HepG2 (cell line): ENCODE results near the gene TMEM107. TPM values are rescaled to one million over a fixed set of nuclear protein-coding genes. Genes with fewer than 3 reads are reported as not detected.

Source experiments
- ATAC-seq: fragments of 200-7000 bp; cut with Tn5 transposase; 3 replicates; pipeline ENCODE4 v1.9.1; 2020; ENCODE audit warnings: mild to moderate bottlenecking, moderate library complexity
- BruUV-seq: library from RNA; stranded (reverse); fragments of 400-500 nt; replicated peaks from 2 replicates; lab custom pipeline; 2021; lab: Mats Ljungman, UMichigan
- CTCF ChIA-PET: fragments of 300-600 bp; formaldehyde crosslinking; extraction: SDS; loops from one replicate; lab custom pipeline; 2021; ENCODE audit warnings: low total read pairs, inconsistent platforms, low intra/inter-chr PET ratio; lab: Yijun Ruan, JAX
- POLR2A ChIA-PET: fragments of 350-600 bp; sonication (Branson Sonifier 250); formaldehyde crosslinking; loops from one replicate; lab custom pipeline; 2020; ENCODE audit warnings: antibody characterized with exemption, inconsistent platforms; lab: Yijun Ruan, JAX
- DNase-seq: peaks from one replicate; pipeline ENCODE4 v3.0.0-alpha.2; 2015; ENCODE audit warnings: low spot score
- FAIRE-seq: peaks from 3 replicates; lab custom pipeline; 2011; peaks lifted over from hg19 to GRCh38; lab: Jason Lieb, UNC
- H2AFZ ChIP-seq: one replicate; pipeline ENCODE4 v1.6.1; 2011; ENCODE audit warnings: low read length, inconsistent platforms
- H3K27ac ChIP-seq: fragments of 300-600 bp; 3 replicates; pipeline ENCODE4 v1.8.0; 2011; ENCODE audit warnings: mixed run types, mild to moderate bottlenecking, mixed read lengths, low read length, inconsistent platforms; ENCODE audit not compliant: insufficient read depth; ENCODE audit errors: extremely low read length
- H3K27me3 ChIP-seq, 2 experiments: fragments of 200-600 bp in 1 of 2; 2 replicates in 1 of 2; 3 replicates in 1 of 2; pipeline versions ENCODE4 v1.6.0 to v1.8.0; 2011; ENCODE audit warnings: low read length in 2 of 2, mild to moderate bottlenecking in 2 of 2, moderate library complexity in 2 of 2, inconsistent platforms in 1 of 2; ENCODE audit not compliant: insufficient read depth in 2 of 2, control insufficient read depth in 1 of 2
- H3K36me3 ChIP-seq, 2 experiments: fragments of 200-600 bp in 1 of 2; replicated peaks in 1 of 2; 2 replicates in 1 of 2; 3 replicates in 1 of 2; pipeline versions ENCODE4 v1.5.1 to v1.8.0; 2011; ENCODE audit warnings: low read length in 2 of 2, inconsistent platforms in 1 of 2; ENCODE audit not compliant: insufficient read depth in 2 of 2, control insufficient read depth in 1 of 2
- H3K4me1 ChIP-seq: 2 replicates; pipeline ENCODE4 v1.5.1; 2012; ENCODE audit warnings: low read length, inconsistent platforms; ENCODE audit not compliant: insufficient read depth
- H3K4me2 ChIP-seq: 2 replicates; pipeline ENCODE4 v1.6.0; 2011; ENCODE audit warnings: low read depth, low read length, inconsistent platforms
- H3K4me3 ChIP-seq, 3 experiments: fragments of 200-600 bp in 1 of 3; sonication (generic), shearing (Covaris generic) in 1 of 3; replicated peaks in 1 of 3; 2 replicates each; pipeline ENCODE4 v1.5.1; 2011 to 2016; ENCODE audit warnings: low read length in 3 of 3, inconsistent platforms in 2 of 3, low read depth in 2 of 3, mild to moderate bottlenecking in 2 of 3, control low read depth in 1 of 3, mixed read lengths in 1 of 3; ENCODE audit not compliant: insufficient read depth in 1 of 3
- H3K79me2 ChIP-seq: one replicate; pipeline ENCODE4 v1.6.1; 2011; ENCODE audit warnings: low read length, inconsistent platforms; ENCODE audit not compliant: insufficient read depth
- H3K9ac ChIP-seq: 2 replicates; pipeline ENCODE4 v1.6.0; 2011; ENCODE audit warnings: mild to moderate bottlenecking, low read depth, low read length, inconsistent platforms; ENCODE audit not compliant: insufficient read depth
- H3K9me3 ChIP-seq: 2 replicates; pipeline ENCODE4 v1.5.1; 2012; ENCODE audit warnings: mild to moderate bottlenecking, low read length
- H4K20me1 ChIP-seq: 2 replicates; pipeline ENCODE4 v1.6.0; 2011; ENCODE audit warnings: inconsistent platforms, mild to moderate bottlenecking, low read length, moderate library complexity; ENCODE audit not compliant: insufficient read depth
- ATF1 ChIP-seq: IDR thresholded peaks from 2 replicates; pipeline ENCODE4 v1.6.1; 2016; ENCODE audit warnings: mild to moderate bottlenecking, control low read depth
- CSRNP1 ChIP-seq: sonication (generic); formaldehyde crosslinking; IDR thresholded peaks from 2 replicates; pipeline ENCODE4 v1.8.1; 2023; ENCODE audit warnings: mild to moderate bottlenecking, missing genetic modification reagents
- KAT2B ChIP-seq: fragments of 150-350 bp; IDR thresholded peaks from 2 replicates; pipeline ENCODE4 v1.6.1; 2014; ENCODE audit warnings: low read depth, low read length, borderline replicate concordance
- MAF1 ChIP-seq: sonication (generic); formaldehyde crosslinking; IDR thresholded peaks from 2 replicates; pipeline ENCODE4 v1.5.0; 2020; ENCODE audit warnings: missing genetic modification reagents, borderline replicate concordance
- MYC ChIP-seq: sonication (generic); formaldehyde crosslinking; IDR thresholded peaks from 2 replicates; pipeline ENCODE4 v1.9.0; 2021; ENCODE audit warnings: missing genetic modification reagents, borderline replicate concordance
- NONO ChIP-seq, 2 experiments: fragments of 450-650 bp in 1 of 2; sonication (generic) in 1 of 2; formaldehyde crosslinking in 1 of 2; IDR thresholded peaks in 1 of 2; conservative IDR thresholded peaks in 1 of 2; 2 replicates each; pipeline versions ENCODE4 v1.6.1 to v1.8.0; 2017 to 2022; ENCODE audit warnings: mild to moderate bottlenecking in 1 of 2, missing genetic modification reagents in 1 of 2, moderate library complexity in 1 of 2
- NPAS2 ChIP-seq: sonication (generic); formaldehyde crosslinking; IDR thresholded peaks from 2 replicates; pipeline ENCODE4 v1.8.0; 2022; ENCODE audit warnings: mild to moderate bottlenecking, missing genetic modification reagents, borderline replicate concordance
- YEATS4 ChIP-seq: sonication (generic); formaldehyde crosslinking; IDR thresholded peaks from 2 replicates; pipeline ENCODE4 v1.4.0; 2020; ENCODE audit warnings: missing genetic modification reagents, borderline replicate concordance
- ZNF101 ChIP-seq: sonication (generic); formaldehyde crosslinking; IDR thresholded peaks from 2 replicates; pipeline ENCODE4 v1.4.0; 2020; ENCODE audit warnings: mild to moderate bottlenecking, low read depth, missing genetic modification reagents, borderline replicate concordance
- ZNF547 ChIP-seq: sonication (generic); formaldehyde crosslinking; IDR thresholded peaks from 2 replicates; pipeline ENCODE4 v1.5.1; 2020; ENCODE audit warnings: mild to moderate bottlenecking, missing genetic modification reagents
- ZNF891 ChIP-seq: sonication (generic); formaldehyde crosslinking; IDR thresholded peaks from 2 replicates; pipeline ENCODE4 v1.5.0; 2020; ENCODE audit warnings: mild to moderate bottlenecking, missing genetic modification reagents
- WGBS: methylation state at CpG from one replicate; pipeline ENCODE4 v1.1.6; 2017; ENCODE audit warnings: low lambda C conversion rate; 5-methylcytosine and 5-hydroxymethylcytosine counted together
- in situ Hi-C: cut with HindIII; loops from 2 replicates; pipeline ENCODE4 v1.10.0; 2017; ENCODE audit warnings: low pct_unique_long_range_greater_than_20kb; ENCODE audit not compliant: extremely low pct_ligation_motif_present
- intact Hi-C: fragments of 100-400 bp; cut with micrococcal nuclease; formaldehyde crosslinking; loops from one replicate; pipeline ENCODE4 v1.10.0; 2022; ENCODE audit not compliant: unreplicated experiment
- polyA plus RNA-seq, 8 experiments: library from polyadenylated mRNA; depleted of rRNA in 3 of 8; stranded (reverse) in 7 of 8; unstranded in 1 of 8; fragments of >200 nt; fragmentation: Illumina TruSeq in 4 of 8; extraction: Trizol in 4 of 8; gene quantifications; 2 replicates each; pipeline versions ENCODE4 v1.2.1 to v1.2.3, GENCODE V29; 2011 to 2016; ENCODE audit warnings: low read depth in 4 of 8, missing spikeins in 1 of 8, mixed read lengths in 1 of 8; ENCODE audit not compliant: insufficient read depth in 1 of 8
- total RNA-seq, 5 experiments: library from RNA; depleted of rRNA; stranded (reverse); fragments of >200 nt; fragmentation: Illumina TruSeq; extraction: Trizol; gene quantifications; 2 replicates each; pipeline ENCODE4 v1.2.3, GENCODE V29; 2016; ENCODE audit warnings: low read depth in 1 of 5
- TF ChIP-seq, protein P1 (sequence below): sonication (generic); formaldehyde crosslinking; IDR thresholded peaks from 2 replicates; pipeline ENCODE4 v1.8.1; 2022; ENCODE audit warnings: low read depth, mild to moderate bottlenecking, missing genetic modification reagents
- TF ChIP-seq, protein P2 (sequence below): sonication (generic); formaldehyde crosslinking; IDR thresholded peaks from 2 replicates; pipeline ENCODE4 v1.5.0; 2020; ENCODE audit warnings: missing genetic modification reagents

TMEM107 gene
- total and polyA plus RNA-seq, 2 of the 13 experiments (the other 11 are each of a cell fraction or from before 2014, with no cell fraction given), result 7.2 to 15.3 TPM

DNA sequence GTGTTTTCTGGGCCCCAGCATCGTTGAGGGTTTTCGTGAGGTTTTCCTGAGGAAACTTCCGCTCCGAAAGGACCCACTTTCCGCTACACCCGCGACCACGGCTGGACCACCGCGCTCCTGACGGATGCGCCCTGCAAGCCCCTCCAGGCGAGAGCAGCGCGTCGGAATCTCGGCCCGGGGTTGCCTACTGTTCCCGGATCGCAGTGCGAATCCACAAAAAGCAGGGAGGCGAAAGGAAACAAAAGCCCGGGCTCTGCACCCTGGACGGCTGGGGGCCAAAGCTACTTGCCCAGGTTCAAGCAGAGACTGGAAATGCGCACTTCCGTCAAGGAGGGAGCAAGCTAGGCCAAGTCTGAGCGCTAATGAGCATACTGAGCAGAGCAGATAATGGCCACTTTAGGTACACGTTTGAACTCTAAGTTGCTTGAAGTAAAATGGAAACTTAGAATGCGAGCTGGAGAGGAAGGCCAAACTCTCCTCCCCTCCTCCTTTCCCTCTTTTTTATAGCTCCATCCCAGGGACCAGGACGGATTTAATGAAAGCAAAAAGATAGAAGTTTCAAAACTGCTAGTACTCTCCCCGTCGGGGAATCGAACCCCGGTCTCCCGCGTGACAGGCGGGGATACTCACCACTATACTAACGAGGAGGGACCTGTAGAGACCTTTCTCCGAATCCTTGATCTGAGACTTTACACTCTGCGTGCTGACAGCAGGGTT lies 45.6 kb upstream of the TMEM107 start (continued):
- TF ChIP-seq, protein P1, sequence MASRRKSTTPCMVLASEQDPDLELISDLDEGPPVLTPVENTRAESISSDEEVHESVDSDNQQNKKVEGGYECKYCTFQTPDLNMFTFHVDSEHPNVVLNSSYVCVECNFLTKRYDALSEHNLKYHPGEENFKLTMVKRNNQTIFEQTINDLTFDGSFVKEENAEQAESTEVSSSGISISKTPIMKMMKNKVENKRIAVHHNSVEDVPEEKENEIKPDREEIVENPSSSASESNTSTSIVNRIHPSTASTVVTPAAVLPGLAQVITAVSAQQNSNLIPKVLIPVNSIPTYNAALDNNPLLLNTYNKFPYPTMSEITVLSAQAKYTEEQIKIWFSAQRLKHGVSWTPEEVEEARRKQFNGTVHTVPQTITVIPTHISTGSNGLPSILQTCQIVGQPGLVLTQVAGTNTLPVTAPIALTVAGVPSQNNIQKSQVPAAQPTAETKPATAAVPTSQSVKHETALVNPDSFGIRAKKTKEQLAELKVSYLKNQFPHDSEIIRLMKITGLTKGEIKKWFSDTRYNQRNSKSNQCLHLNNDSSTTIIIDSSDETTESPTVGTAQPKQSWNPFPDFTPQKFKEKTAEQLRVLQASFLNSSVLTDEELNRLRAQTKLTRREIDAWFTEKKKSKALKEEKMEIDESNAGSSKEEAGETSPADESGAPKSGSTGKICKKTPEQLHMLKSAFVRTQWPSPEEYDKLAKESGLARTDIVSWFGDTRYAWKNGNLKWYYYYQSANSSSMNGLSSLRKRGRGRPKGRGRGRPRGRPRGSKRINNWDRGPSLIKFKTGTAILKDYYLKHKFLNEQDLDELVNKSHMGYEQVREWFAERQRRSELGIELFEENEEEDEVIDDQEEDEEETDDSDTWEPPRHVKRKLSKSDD (CRISPR knock-in tag), result no peak

DNA sequence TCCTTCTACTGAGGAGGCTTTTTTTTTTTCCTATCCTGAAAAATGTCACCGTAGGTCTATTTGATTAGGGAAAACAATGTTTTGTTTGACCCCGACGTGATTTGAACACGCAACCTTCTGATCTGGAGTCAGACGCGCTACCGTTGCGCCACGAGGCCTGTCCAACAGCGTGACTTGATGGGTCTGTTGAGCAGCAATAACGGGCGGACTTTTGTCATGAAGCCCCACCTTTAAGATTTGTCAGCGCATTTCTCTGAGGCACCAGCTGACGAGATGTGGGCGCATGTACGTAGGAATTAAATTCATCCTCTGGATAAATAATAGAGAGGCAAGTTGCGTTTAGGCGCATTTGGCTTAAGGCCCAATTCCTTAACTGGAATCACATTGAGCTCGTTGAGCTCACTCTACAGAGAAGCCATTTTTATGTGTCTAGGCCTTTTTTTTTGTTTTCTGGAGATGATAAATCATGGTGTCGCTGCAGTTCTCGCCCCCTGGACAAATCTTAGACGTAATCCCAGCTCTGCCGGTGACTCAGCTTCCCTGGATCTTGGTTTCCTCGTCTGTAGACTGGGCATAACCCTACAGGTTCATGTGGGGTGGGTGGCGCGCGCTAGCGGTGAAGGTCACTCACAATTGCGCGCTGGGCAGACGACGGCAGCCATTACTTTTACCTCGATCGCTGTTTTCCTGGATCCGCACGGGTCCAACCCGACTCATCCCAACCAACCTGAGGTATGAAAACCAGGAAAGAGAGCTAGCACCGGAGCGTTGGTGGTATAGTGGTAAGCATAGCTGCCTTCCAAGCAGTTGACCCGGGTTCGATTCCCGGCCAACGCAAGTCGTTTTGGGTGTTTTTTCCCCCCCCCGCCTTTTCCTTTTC lies 44.8 kb upstream of the TMEM107 start:
- Histone ChIP-seq H3K4me3 (peak overlapping the region; percentile 70 to 86 (median 85)), H3K27ac (peak overlapping the region; percentile 91), H3K79me2 (no peaks in the 10 kb centered on the region), H3K9me3 (no peaks in the 10 kb centered on the region), H3K4me2 (peak overlapping the region; percentile 95), H3K4me1 (peaks cover 36% of the 10 kb centered on the region), H2AFZ (peak overlapping the region; percentile 88), H3K27me3 (no peaks in the 10 kb centered on the region; a peak in 1 of 5 replicates), H3K9ac (peak overlapping the region; percentile 80), H3K36me3 (no peaks in the 10 kb centered on the region), H4K20me1 (peaks cover 4% of the 10 kb centered on the region; the same call in 1 of the 2 replicates)
- ChIA-PET POLR2A (interaction anchor here (0.9 to 7.7 kb wide), 15 partner anchors 10 to 364 kb away, joined by 3 to 111 read pairs (median 6); partner anchors contain the start of genes AURKB, BORCS6, CTC1 and KRABD2), CTCF (no interaction called here)
- ATAC-seq (peak; percentile 52), FAIRE-seq (peak; percentile 86), DNase-seq (peak; percentile 92)
- BruUV-seq, result TSS peak; percentile 50
- in situ Hi-C loops, result loop anchor here (5.0 kb wide), 2 partner anchors 34 to 81 kb away; no protein-coding TSS in a partner anchor
- WGBS, result 2% methylated on average over 42 of the region's 45 CpGs
- intact Hi-C loops, result loop anchor here (1.0 to 5.0 kb wide), 2 partner anchors 34 to 156 kb away; partner anchors contain the start of gene KRABD2
- TF ChIP-seq MAF1 (peak; percentile 99), YEATS4 (peak; percentile 31; the same call in 1 of the 2 replicates), MYC (CRISPR knock-in tag) (no peak; the same call in 1 of the 2 replicates), ZNF101 (CRISPR knock-in tag) (0 out of 2 replicates have a peak, but pooled peaks have one; percentile 1), ATF1 (CRISPR knock-in tag) (no peak), NONO (IDR thresholded peaks at IDR 0.05) (no peak), NONO (CRISPR knock-in tag; conservative IDR thresholded peaks at IDR 0.05) (peak; percentile 17; the same call in 1 of the 2 replicates), ZNF547 (peak; percentile 37; the same call in 1 of the 2 replicates), CSRNP1 (CRISPR knock-in tag) (peak; percentile 50; the same call in 1 of the 2 replicates), KAT2B (no peak), ZNF891 (CRISPR knock-in tag) (0 out of 2 replicates have a peak, but pooled peaks have one; percentile 12), NPAS2 (0 out of 2 replicates have a peak, but pooled peaks have one; percentile 44)
- TF ChIP-seq, protein P2, sequence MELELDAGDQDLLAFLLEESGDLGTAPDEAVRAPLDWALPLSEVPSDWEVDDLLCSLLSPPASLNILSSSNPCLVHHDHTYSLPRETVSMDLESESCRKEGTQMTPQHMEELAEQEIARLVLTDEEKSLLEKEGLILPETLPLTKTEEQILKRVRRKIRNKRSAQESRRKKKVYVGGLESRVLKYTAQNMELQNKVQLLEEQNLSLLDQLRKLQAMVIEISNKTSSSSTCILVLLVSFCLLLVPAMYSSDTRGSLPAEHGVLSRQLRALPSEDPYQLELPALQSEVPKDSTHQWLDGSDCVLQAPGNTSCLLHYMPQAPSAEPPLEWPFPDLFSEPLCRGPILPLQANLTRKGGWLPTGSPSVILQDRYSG (CRISPR knock-in tag), result no peak
